ENCODE results near the gene IGSF21.

The IGSF21 gene

DNA sequence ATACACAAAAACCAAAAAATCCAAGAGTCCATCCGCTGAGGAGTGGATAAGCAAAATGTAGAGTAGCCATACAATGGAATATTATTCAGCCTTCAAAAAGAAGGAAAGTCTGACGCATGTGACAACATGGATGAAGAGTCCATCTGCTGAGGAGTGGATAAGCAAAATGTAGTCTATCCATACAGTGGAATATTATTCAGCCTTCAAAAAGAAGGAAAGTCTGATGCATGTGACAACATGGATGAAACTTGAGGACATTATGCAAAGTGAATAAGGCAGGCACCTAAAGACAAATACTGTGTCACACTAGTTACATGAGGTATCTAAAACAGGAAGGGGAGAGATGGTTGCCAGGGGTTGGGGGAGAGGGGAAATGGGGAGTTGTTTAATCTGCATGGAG, 14.0 kb upstream of the IGSF21 start:
- H3K27ac ChIP-seq = no peak overlapping the region
- no peak for DNase-seq (ENCODE audit: low read depth, low spot score)

DNA sequence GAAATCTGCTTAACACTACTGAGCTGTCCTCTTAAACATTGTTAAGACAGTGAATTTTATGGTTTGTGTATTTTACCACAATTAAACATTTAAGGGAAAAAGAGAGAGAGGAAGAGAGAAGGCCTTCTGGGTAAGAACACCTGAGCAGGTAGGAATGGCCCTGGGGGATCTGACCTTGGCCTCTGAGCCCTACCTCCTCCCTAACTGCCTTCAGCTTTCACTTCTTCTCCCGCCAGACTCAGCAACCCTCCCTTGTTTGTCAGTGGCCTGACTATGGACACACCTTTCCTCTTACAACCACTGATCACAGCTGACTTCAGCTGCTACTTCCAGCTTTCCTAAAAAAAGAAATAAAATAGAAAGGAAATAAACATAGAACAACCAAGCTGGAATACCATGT, 13.5 kb upstream of the IGSF21 start:
- H3K27ac ChIP-seq = no peak overlapping the region
- no peak for DNase-seq (ENCODE audit: low read depth, low spot score)

DNA sequence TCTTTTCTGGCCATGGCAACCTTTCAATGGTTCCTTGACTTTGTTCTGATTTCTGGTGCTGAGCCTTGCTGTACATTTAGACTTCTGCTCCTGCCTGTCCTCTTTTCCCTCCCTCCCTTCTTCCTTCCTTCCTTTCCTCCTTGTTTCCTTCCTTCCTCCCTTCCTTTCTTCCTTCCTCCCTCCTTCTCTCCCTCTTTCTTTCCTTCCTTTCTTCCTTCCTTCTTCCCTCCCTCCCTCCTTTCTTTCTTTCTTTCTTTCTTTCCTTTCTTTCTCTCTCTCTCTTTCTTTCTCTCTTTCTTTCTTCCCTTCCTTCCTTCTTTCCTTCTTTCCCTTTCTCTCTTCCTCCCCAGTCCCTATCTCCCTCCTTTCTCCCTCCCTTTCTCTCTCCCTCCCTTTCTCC, 10.4 kb upstream of the IGSF21 start:
- no peak overlapping the region for H3K27ac ChIP-seq
- no peak for DNase-seq (ENCODE audit: low read depth, low spot score)

DNA sequence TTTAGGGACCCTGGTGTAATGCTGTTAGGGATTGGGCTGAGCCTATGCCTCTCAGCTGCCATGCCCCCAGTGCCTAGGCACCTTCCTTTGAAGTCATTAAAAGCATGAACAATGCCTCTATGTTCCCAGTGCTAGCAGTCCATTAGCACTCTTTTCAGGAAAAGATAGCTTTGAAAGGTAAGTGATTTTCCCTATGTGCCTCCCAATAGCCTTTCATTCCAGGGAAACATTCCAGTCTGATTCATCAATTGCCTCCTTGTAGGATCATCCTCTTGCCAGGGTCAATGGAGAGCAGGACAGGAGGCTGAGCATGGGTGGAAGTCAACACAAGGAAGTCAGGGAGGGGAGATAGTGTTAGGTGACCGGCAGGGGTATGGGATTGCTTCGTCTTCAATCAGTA, 8.6 kb upstream of the IGSF21 start:
- no peak overlapping the region for H3K27ac ChIP-seq
- DNase-seq (ENCODE audit: low read depth, low spot score) = no peak

DNA sequence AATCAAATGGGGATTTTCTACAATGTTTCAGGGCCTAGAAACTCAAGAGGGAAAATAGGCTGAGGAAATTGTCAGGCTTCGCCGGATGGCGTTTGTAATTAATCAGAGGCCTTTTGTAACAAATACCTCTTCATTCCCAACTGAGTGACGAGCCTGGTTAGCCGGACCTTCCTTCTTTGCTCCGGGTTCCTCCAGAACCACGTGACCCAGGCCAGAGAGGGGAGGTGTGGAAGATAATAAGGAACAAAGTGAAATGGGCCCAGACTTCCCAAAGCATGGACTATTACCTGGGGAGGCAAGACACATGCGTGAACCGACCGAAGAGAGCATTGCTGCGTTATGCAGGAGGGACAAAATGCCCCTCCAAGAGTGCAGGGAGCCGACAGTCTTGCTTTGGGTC, 7.5 kb upstream of the IGSF21 start:
- DNase-seq (ENCODE audit: low read depth, low spot score) = no peak

DNA sequence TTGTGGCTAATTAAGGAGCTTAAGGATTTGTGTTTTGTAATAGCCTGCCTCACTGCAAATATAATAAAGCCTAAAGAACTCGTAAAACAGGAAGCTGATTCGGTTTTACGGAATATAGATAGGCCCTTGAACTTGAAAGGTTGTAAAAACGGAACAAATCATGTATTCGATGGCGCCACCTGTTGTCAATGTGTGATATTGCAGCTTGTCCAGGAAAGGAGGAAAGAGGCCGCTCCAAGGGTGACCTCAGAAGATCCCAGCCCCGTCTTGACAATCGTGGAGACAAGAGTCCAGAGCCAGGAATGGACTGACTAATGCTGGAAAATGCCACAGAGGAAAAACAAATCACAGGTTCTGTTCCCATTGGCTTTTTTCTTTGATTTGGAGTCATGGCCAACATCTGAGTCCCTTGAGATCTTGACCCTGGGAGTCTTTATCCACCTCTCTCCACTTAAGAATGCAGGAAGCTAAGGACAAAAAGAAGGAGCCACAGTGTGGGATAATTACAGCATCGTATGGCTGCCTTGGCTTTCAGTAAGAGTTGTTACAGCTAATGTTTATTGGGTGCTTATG, 7.0 kb upstream of the IGSF21 start:
- H3K27ac ChIP-seq = no peak overlapping the region
- DNase-seq (ENCODE audit: low read depth, low spot score) = no peak

More for the DNA sequence above, 7.5 kb upstream of the IGSF21 start:
- no peak overlapping the region for H3K27ac ChIP-seq

DNA sequence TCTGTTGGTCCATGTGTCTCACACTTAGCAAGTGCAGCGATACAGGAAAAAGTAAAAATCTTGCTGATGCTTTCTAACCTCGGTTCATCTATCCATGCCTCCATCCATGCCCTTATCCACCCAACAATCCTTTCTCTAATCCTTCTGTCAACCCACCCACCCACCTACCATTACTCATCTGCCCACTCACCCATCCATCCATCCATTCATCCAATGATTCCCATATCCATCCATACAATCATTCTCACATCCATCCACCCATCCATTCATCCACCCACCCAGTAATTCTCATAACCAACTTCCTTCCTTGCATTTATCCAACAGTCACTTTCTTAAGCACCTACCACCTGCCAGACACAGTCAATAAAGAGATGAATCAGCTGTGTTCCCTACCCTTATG, 6.1 kb upstream of the IGSF21 start:
- H3K27ac ChIP-seq = no peak overlapping the region
- no peak for DNase-seq (ENCODE audit: low read depth, low spot score)

DNA sequence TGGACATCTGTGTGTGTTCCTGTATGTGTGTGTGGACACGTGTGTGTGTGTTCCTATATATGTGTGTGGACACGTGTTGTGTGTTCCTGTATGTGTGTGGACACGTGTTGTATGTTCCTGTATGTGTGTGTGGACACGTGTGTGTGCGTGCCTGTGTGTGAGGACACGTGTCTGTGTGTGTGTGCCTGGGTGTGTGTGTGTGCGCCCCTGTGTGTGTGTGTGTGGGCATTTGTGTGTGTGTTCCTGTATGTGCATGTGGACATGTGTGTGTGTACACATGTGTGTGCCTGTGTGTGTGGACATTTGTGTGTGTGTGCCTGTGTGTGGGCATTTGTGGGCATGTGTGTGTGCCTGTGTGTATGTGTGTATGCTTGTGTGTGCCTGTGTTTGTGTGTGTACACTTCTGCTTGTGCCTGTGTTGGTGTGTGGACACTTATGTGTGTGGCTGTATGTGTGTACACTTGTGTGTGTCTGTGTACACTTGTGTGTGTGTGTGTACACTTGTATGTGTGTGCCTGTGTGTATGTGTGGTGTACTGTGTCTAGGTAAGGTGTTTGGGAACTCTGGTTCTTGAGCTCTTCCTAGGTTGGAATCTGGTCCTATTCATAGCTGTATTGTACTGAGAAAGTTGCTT, 3.7 kb upstream of the IGSF21 start:
- no peak for DNase-seq (ENCODE audit: low read depth, low spot score)
- no peak overlapping the region for H3K27ac ChIP-seq

DNA sequence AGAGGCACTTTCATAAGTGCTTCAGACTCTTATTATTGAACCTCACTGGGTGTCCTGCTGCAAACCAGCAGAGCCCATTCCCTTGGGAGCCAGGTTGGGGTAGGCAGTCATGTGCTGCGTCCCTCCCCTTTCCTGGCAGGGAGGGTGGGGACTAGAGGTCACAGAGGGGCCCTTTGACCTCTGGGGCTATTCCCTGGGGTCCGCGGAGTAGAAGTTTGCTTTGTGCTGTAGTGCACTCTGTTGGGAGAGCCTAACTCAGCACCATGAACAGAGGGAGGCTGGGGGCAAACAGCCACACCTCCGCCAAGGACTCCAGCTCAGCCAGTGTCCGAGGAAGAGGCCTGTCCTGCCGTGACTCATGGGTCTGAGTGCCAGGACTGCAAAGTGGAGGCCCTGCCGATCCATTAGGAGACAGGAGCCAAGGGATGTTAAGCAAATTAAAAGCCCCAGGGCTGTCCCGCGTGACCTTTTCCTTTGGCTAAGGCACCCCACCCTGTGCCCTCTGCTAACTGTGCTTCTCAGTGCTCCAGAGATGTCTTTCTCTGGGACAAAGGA, 3.0 kb upstream of the IGSF21 start:
- no peak overlapping the region for H3K27ac ChIP-seq
- no peak for DNase-seq (ENCODE audit: low read depth, low spot score)

DNA sequence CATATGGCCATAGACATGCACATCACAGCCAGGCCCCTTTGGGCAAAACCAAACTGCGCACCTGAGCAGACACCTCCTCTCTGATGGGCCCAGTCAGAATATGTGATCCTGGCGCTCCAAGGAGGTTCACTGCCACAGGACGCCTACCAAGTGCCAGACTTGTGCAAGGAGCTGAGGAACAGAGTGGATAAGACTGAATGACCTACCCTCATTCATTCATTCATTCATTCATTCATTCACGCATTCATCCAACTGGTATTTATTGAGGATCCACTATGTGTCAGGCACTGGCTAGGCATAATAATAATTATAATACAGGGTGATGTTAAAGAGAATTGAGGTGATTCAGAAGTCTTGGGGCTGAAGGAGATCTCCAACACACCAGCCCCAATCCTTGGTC, 2.4 kb upstream of the IGSF21 start:
- DNase-seq (ENCODE audit: low read depth, low spot score) = no peak
- H3K27ac ChIP-seq = no peak overlapping the region

DNA sequence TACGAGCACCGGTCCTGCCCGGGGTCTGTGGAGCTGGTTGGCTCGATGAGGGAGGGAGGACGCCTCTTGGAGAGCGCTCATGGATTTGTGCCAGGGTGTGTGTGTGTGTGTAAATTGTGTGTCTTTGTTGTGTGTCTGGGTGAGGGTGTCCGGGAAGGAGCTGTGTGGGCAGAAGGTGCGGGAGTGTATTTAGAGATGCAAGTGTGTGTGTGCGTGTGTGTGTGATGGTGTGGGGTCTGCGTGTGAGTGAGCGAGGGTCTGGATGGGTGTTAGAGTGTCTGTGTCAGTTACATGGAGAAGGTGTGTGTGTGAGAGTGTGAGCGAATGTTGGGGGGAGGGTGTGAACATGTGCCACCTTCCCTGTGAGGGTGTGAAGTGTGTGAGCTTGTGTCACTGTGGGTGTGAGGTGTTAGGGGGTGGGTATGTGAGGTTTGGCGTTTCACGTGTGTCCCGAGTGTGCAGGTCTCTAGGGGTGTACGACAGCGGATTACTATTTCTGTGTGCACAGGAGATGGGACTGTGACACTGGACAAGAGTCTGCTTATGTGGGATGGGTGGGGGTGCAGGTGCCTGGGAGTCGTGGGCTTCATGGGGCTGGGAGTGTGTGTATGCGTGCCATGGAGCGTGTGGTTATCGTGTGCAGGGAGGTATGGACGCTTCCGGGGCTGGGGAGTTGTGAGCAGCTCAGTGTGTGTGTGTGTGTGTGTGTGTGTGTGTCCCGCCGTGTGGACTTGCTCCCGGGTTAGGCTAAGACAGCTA, 880 bp downstream of the IGSF21 start:
- no peak for DNase-seq (ENCODE audit: low read depth, low spot score)
- H3K27ac ChIP-seq = no peak overlapping the region

DNA sequence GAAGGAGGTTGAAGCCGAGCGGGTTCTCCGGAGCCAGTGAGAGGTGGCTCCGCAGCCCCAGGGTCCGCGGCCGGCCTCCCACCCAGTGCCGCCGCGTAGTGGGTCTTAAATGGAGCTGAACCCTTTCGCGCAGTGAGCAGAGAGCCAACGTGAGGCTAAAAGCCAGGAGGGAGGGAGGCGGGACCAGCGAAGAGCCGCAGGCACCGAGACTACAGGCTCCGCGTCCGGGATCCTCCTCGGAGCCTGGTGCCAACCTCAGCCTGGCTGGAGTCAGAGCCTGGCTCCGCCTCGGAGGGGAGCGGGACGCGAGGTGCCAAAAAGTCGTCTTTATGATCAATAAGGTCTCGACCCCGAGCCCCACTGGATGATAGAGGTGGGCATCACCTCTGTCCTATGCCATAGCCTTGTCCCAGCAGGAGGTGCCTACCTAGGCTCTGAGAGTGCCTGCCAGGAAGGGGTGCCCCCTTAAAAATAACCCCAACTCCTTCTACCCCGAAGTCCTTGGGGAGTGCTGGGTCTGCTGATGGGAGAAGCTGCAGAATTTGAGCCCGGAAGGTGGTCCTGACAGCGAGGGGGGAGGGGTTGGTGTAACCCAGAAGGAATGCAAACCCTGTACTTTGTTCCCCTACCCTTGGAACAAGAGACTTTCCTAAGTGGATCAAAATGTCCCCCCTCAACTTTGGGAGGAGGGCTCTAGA, 1.6 kb downstream of the IGSF21 start:
- no peak overlapping the region for H3K27ac ChIP-seq
- no peak for DNase-seq (ENCODE audit: low read depth, low spot score)

DNA sequence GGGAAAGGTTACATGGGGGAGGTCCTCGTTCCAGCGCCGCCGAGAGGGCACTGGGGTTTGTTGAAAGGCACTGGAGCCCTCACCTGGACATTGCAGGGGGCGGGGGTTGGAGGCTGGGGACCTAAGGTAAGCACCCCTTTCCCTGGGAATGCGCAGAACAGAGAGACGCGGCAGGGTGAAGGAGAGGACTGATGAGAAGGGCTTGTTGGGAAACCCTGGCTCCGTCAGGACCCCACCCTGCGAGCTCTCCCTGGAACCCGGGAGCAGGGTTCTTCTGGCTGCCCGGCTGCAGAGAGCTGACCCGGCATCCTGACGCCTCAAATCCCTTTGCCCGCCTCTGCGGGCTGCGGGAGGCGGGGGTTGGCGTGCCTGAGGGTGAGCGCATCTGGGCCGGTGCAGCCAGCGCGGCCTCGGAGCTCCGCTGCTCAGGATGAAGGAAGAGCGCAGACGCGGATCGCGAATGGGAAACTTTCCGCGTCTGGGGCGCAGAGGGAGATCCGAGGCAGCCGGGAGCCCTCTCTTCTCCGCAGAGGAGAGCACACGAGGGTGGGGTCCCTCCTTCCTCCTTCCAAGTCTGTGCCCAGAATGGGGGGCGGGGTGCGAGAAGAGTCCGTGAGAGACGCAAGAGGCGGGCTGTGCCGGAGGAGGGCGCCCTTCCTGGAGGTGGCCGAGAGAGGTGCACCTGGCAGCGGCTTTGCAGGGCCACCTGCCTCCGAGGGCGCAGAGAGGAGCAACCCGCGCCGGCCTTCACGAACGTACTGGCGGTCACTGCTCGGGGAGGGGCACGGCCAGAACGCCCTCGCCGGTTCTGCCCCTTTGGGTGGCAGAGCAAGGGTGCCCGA, 2.4 kb downstream of the IGSF21 start:
- no peak overlapping the region for H3K27ac ChIP-seq
- DNase-seq (ENCODE audit: low read depth, low spot score) = no peak

DNA sequence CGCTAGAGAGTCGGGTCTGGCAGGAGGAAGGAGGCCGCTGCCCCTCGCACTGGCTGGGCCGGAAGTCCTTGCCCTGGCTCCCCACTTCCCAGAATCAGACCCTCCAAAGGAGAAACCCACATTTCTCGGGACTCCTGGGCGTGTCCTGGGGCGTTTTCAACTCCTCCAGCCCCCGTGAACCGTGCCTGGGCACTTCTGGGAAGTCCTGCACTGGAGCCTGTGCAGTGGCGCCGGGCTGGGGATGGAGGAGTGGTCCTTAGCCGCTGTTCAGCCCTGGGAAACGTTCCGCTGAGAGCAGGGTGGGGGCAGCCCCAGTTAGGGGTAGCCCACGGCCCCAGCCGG, 3.0 kb downstream of the IGSF21 start:
- H3K27ac ChIP-seq = no peak overlapping the region
- DNase-seq (ENCODE audit: low read depth, low spot score) = no peak

DNA sequence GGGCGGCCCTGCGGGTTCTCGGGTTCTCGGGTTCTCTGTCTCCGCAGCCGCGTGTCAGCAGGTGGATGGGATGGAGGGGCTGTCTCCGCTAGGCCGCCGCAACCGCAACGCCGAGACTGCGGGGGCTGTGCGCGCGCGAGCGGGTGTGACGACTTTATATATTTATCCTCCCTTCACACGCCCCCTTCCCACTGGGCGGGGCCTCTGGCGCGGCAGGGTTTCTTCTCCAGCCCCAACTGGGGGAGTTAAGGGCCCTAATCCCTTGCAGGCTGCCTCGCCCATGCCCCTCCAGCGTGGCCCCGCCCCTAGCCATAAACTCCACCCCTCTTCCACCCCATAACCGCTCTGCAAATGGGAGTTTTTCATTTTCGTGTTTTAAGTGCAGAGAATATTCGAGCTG, 3.4 kb downstream of the IGSF21 start:
- H3K27ac ChIP-seq = no peak overlapping the region
- DNase-seq (ENCODE audit: low read depth, low spot score) = no peak

DNA sequence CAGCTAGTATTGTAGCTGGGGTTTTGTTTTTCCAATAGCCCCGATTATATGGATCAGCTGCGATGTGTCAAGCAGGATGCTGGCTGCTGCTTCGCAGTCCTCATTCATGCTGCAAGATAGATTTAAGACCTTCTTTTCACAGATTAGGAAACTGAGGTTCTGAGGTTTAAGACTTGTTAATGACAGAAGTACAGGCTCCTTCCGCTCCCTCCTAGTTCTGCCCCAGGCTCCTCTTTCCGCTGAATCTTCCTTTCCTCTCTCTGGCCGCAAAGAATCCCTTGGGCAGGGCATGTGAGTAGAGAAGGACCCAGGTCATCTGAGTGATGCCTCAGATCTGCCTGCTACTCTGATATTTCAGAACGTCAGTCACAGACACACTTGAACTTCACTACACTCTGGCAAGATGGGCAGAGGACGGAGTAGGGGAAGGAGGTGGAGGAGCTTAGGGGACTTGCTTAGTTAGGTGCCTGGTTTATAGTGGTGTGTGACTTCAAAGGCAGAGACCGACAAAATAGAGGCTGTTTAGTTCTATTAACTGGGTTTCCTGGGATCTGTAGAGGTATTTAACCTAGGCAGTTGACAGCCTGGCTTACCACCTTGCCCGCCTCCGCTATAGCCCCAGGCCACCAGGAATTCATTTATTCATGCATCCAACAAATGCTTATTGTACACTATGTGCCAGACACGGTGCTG, 4.2 kb downstream of the IGSF21 start:
- no peak for DNase-seq (ENCODE audit: low read depth, low spot score)
- H3K27ac ChIP-seq = no peak overlapping the region

DNA sequence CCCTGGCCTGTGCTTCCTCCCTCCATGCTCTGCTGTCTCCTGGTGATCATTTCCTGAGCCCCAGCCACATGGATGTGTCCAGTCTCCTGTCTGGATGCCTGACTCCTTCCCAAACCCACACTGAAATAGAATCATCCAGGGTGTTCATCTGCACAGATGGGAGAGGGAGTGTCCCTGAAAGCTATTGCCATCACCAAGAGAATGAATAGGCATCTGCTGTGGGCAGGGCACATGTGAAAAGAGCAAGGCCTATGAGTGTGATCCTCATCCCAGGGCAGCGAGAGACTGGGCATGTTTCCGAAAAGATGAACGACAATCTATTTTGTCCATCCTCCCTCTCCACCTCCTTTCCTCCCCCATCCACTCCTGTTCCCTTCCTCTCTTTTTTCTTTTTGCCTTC, 5.0 kb downstream of the IGSF21 start:
- no peak for DNase-seq (ENCODE audit: low read depth, low spot score)
- no peak overlapping the region for H3K27ac ChIP-seq

DNA sequence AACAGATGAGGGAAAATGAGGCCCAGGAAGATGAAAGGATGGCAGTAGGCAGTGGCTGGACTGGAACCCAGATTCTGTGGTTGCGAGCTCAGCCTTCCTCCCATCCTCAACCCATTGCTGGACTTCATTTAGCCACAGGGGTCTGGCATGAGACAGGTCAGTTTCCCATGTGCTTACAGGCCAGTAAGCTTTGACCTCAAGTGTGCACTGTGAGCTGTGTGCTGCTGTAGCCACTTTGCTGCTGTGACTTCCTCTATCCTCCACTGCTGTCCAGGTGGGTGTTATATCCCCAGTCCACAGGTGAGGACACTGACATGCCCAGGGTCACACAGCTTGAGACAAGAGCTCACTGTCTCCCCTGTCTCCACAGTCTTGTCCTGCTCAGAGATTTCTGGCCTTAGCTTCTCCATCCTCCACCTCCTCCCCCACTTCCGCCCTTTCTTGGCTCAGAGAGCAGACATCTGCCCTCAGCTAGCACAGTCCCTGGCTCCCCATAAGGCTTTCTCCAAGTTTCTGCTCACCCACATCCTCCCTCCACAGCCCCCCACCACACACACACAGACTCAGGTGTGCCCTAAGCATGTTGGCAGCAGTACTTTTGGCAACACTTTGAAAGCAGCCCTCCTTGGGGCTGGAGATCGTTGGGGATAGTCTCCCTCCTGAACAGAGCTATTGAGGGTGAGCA, 7.3 kb downstream of the IGSF21 start:
- DNase-seq (ENCODE audit: low read depth, low spot score) = no peak
- no peak overlapping the region for H3K27ac ChIP-seq

DNA sequence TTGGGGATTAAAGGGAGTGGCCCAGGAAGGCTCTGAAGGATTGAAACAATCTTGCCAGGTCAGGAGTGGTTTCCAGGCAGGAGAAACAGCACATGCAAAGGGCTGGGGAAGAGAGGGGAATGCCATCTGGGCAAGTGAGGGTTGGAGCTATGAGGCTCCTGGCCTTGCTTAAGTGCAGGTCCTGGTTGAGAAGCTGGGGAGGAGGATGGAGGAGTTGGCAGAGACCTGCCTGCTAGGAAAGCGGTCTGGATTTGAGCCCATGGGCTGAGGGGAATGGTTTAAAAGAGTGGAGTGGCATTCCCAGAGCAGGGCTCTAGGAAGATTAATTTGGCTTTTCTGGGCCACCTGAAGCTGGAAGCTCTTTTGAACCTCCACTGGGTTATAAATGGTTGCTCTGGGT, 9.2 kb downstream of the IGSF21 start:
- no peak overlapping the region for H3K27ac ChIP-seq
- no peak for DNase-seq (ENCODE audit: low read depth, low spot score)

Data from epithelial cell of prostate (primary cell).